GM23338 (cell line): ENCODE data around the gene LLPH. TPM values are rescaled to one million over a fixed set of nuclear protein-coding genes. Genes with fewer than 3 reads are reported as not detected.

Source experiments
- CREB1 ChIP-seq: fragments of 250-450 bp; sonication (Bioruptor Pico); IDR thresholded peaks from 2 replicates; pipeline ENCODE4 v1.5.0; 2020; ENCODE audit warnings: low read depth, mild to moderate bottlenecking, moderate library complexity
- EZH2phosphoT487 ChIP-seq: fragments of 200-600 bp; sonication (generic); IDR thresholded peaks from one replicate; pipeline ENCODE4 v1.8.1; 2018; ENCODE audit warnings: antibody characterized with exemption; ENCODE audit not compliant: unreplicated experiment
- JUNB ChIP-seq: IDR thresholded peaks from one replicate; pipeline ENCODE4 v1.6.1; 2016; ENCODE audit warnings: antibody characterized with exemption; ENCODE audit not compliant: unreplicated experiment
- NANOG ChIP-seq: IDR thresholded peaks from 2 replicates; pipeline ENCODE4 v1.6.1; 2016; ENCODE audit warnings: antibody characterized with exemption, borderline replicate concordance
- POLR2AphosphoS5 ChIP-seq: IDR thresholded peaks from 2 replicates; pipeline ENCODE4 v1.6.1; 2016; ENCODE audit warnings: antibody characterized with exemption, low read depth
- STAT1 ChIP-seq: IDR thresholded peaks from one replicate; pipeline ENCODE4 v1.6.1; 2016; ENCODE audit warnings: antibody characterized with exemption; ENCODE audit not compliant: unreplicated experiment
- ZNF331 ChIP-seq: fragments of 250-450 bp; sonication (Bioruptor Pico); IDR thresholded peaks from 2 replicates; pipeline ENCODE4 v1.5.0; 2020; ENCODE audit warnings: low read depth, mild to moderate bottlenecking, moderate library complexity
- polyA plus RNA-seq: library from polyadenylated mRNA; unstranded; fragments of >200 nt; fragmentation: Nextera tagmentation; extraction: Ambion mirVana; gene quantifications from 2 replicates; pipeline ENCODE4 v1.2.1, GENCODE V29; 2016
- total RNA-seq: library from RNA; depleted of rRNA; stranded (reverse); fragments of >200 nt; shearing (Covaris generic); gene quantifications from 2 replicates; pipeline ENCODE4 v1.2.3, GENCODE V29; 2014
- TF ChIP-seq, protein P1 (sequence below): fragments of 250-450 bp; sonication (Bioruptor Pico); IDR thresholded peaks from 2 replicates; pipeline ENCODE4 v1.5.0; 2020; ENCODE audit warnings: mild to moderate bottlenecking, moderate library complexity
- TF ChIP-seq, protein P2 (sequence below), 2 experiments: fragments of 200-600 bp in 1 of 2; sonication (generic) in 1 of 2; conservative IDR thresholded peaks; 2 replicates each; pipeline versions ENCODE4 v1.5.1 to v1.6.1; 2016 to 2017; ENCODE audit warnings: antibody characterized with exemption in 2 of 2, low read depth in 2 of 2, mild to moderate bottlenecking in 2 of 2, moderate library complexity in 1 of 2
- TF ChIP-seq, protein P3 (sequence below): IDR thresholded peaks from 2 replicates; pipeline ENCODE4 v1.6.1; 2016; ENCODE audit warnings: antibody characterized with exemption

The LLPH gene
- total and polyA plus RNA-seq, 2 experiments from 2014 or later, result 10.7 to 56.6 TPM

DNA sequence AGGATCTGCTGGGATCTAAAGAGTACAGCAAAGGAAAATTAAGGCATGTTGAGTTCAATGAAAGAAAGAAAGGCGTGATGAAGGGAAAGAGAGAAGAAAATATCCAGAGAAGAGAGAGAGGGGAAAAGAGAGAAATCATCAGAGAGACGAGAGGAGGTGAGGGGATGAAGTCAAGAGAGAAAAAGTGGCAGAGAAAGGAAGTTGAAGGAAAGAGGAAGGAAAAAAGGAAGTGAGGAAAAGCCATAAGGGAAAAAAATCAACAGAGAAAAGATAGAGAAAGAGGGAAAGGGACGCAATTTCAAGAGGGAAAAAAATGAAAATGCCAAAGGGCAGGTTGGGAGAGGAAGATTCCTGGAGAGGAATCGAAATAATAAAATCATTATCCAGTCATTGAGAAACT is 40.4 kb downstream of the LLPH start (continued):
- TF ChIP-seq, protein P1, sequence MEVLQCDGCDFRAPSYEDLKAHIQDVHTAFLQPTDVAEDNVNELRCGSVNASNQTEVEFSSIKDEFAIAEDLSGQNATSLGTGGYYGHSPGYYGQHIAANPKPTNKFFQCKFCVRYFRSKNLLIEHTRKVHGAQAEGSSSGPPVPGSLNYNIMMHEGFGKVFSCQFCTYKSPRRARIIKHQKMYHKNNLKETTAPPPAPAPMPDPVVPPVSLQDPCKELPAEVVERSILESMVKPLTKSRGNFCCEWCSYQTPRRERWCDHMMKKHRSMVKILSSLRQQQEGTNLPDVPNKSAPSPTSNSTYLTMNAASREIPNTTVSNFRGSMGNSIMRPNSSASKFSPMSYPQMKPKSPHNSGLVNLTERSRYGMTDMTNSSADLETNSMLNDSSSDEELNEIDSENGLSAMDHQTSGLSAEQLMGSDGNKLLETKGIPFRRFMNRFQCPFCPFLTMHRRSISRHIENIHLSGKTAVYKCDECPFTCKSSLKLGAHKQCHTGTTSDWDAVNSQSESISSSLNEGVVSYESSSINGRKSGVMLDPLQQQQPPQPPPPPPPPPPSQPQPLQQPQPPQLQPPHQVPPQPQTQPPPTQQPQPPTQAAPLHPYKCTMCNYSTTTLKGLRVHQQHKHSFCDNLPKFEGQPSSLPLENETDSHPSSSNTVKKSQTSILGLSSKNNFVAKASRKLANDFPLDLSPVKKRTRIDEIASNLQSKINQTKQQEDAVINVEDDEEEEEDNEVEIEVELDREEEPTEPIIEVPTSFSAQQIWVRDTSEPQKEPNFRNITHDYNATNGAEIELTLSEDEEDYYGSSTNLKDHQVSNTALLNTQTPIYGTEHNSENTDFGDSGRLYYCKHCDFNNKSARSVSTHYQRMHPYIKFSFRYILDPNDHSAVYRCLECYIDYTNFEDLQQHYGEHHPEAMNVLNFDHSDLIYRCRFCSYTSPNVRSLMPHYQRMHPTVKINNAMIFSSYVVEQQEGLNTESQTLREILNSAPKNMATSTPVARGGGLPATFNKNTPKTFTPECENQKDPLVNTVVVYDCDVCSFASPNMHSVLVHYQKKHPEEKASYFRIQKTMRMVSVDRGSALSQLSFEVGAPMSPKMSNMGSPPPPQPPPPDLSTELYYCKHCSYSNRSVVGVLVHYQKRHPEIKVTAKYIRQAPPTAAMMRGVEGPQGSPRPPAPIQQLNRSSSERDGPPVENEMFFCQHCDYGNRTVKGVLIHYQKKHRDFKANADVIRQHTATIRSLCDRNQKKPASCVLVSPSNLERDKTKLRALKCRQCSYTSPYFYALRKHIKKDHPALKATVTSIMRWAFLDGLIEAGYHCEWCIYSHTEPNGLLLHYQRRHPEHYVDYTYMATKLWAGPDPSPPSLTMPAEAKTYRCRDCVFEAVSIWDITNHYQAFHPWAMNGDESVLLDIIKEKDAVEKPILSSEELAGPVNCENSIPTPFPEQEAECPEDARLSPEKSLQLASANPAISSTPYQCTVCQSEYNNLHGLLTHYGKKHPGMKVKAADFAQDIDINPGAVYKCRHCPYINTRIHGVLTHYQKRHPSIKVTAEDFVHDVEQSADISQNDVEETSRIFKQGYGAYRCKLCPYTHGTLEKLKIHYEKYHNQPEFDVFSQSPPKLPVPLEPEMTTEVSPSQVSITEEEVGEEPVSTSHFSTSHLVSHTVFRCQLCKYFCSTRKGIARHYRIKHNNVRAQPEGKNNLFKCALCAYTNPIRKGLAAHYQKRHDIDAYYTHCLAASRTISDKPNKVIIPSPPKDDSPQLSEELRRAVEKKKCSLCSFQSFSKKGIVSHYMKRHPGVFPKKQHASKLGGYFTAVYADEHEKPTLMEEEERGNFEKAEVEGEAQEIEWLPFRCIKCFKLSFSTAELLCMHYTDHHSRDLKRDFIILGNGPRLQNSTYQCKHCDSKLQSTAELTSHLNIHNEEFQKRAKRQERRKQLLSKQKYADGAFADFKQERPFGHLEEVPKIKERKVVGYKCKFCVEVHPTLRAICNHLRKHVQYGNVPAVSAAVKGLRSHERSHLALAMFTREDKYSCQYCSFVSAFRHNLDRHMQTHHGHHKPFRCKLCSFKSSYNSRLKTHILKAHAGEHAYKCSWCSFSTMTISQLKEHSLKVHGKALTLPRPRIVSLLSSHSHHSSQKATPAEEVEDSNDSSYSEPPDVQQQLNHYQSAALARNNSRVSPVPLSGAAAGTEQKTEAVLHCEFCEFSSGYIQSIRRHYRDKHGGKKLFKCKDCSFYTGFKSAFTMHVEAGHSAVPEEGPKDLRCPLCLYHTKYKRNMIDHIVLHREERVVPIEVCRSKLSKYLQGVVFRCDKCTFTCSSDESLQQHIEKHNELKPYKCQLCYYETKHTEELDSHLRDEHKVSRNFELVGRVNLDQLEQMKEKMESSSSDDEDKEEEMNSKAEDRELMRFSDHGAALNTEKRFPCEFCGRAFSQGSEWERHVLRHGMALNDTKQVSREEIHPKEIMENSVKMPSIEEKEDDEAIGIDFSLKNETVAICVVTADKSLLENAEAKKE (CRISPR knock-in tag), result no peak
- TF ChIP-seq ZNF331 (CRISPR knock-in tag) (no peak), EZH2phosphoT487 (no peak), POLR2AphosphoS5 (no peak), CREB1 (no peak), JUNB (no peak), STAT1 (no peak), NANOG (no peak)
- TF ChIP-seq, protein P2, sequence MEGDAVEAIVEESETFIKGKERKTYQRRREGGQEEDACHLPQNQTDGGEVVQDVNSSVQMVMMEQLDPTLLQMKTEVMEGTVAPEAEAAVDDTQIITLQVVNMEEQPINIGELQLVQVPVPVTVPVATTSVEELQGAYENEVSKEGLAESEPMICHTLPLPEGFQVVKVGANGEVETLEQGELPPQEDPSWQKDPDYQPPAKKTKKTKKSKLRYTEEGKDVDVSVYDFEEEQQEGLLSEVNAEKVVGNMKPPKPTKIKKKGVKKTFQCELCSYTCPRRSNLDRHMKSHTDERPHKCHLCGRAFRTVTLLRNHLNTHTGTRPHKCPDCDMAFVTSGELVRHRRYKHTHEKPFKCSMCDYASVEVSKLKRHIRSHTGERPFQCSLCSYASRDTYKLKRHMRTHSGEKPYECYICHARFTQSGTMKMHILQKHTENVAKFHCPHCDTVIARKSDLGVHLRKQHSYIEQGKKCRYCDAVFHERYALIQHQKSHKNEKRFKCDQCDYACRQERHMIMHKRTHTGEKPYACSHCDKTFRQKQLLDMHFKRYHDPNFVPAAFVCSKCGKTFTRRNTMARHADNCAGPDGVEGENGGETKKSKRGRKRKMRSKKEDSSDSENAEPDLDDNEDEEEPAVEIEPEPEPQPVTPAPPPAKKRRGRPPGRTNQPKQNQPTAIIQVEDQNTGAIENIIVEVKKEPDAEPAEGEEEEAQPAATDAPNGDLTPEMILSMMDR (conservative IDR thresholded peaks at IDR 0.05; ENCODE audit: low read depth in 2 of 2), result no peak
- TF ChIP-seq, protein P3, sequence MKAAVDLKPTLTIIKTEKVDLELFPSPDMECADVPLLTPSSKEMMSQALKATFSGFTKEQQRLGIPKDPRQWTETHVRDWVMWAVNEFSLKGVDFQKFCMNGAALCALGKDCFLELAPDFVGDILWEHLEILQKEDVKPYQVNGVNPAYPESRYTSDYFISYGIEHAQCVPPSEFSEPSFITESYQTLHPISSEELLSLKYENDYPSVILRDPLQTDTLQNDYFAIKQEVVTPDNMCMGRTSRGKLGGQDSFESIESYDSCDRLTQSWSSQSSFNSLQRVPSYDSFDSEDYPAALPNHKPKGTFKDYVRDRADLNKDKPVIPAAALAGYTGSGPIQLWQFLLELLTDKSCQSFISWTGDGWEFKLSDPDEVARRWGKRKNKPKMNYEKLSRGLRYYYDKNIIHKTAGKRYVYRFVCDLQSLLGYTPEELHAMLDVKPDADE, result no peak
